NCI-H146 (cell line): Measurements from ENCODE around the gene AACS.
"Not testable (repeated sequence)": the region's sequence is repeated elsewhere in the genome, so short reads cannot be mapped to it uniquely, and the experiment has no call there.

Source experiments
- DNase-seq: peaks from one replicate; lab custom pipeline; 2025; lab: John Stamatoyannopoulos, UW

AACS gene

GRCh38 chr12:125065021-125065918 lies at the start of gene AACS:
AACS (plus strand) TSS chr12:125065435; CDS start chr12:125065585, 150 bp downstream.
- DNase-seq: peak; percentile 84

- DNase-seq: peak; percentile 54
Observed at GRCh38 chr12:125015680-125016310, 49.4 kb upstream of the AACS start.

- no peak for DNase-seq
Observed at GRCh38 chr12:125017801-125018200, 47.4 kb upstream of the AACS start.

- no peak for DNase-seq
Observed at GRCh38 chr12:125018356-125018755, 46.9 kb upstream of the AACS start.

- no peak for DNase-seq
Observed at GRCh38 chr12:125021096-125021495, 44.1 kb upstream of the AACS start.

GRCh38 chr12:125021771-125022170 lies 43.5 kb upstream of the AACS start:
- DNase-seq: no peak

GRCh38 chr12:125023065-125023464 lies 42.2 kb upstream of the AACS start:
- no peak for DNase-seq

GRCh38 chr12:125024949-125025563 lies 40.2 kb upstream of the AACS start:
- DNase-seq: no peak

GRCh38 chr12:125025606-125026235 lies 39.5 kb upstream of the AACS start:
- no peak for DNase-seq

GRCh38 chr12:125028106-125028505 lies 37.1 kb upstream of the AACS start:
- no peak for DNase-seq

GRCh38 chr12:125029761-125030358 lies 35.4 kb upstream of the AACS start:
- no peak for DNase-seq

- DNase-seq: not testable (repeated sequence)
Observed at GRCh38 chr12:125031471-125031870, 33.8 kb upstream of the AACS start.

- no peak for DNase-seq
Observed at GRCh38 chr12:125032466-125033152, 32.6 kb upstream of the AACS start.

- no peak for DNase-seq
Observed at GRCh38 chr12:125033288-125033687, 31.9 kb upstream of the AACS start.

- DNase-seq: no peak
Observed at GRCh38 chr12:125038976-125039625, 26.1 kb upstream of the AACS start.

GRCh38 chr12:125049093-125049458 lies 16.2 kb upstream of the AACS start:
- DNase-seq: no peak

GRCh38 chr12:125050446-125050845 lies 14.8 kb upstream of the AACS start:
- DNase-seq: no peak

GRCh38 chr12:125050868-125051267 lies 14.4 kb upstream of the AACS start:
- no peak for DNase-seq

- DNase-seq: no peak
Observed at GRCh38 chr12:125053821-125054220, 11.4 kb upstream of the AACS start.

- no peak for DNase-seq
Observed at GRCh38 chr12:125055591-125055990, 9.6 kb upstream of the AACS start.

- no peak for DNase-seq
Observed at GRCh38 chr12:125056306-125056705, 8.9 kb upstream of the AACS start.
